GM12801 (cell line): Measurements from ENCODE around the gene PXN.

Experiments used
- CTCF ChIP-seq: IDR thresholded peaks from one replicate; pipeline ENCODE4 v1.5.1; 2011; ENCODE audit warnings: control low read depth; ENCODE audit not compliant: insufficient read length; ENCODE audit errors: extremely low read depth

PXN gene

DNA sequence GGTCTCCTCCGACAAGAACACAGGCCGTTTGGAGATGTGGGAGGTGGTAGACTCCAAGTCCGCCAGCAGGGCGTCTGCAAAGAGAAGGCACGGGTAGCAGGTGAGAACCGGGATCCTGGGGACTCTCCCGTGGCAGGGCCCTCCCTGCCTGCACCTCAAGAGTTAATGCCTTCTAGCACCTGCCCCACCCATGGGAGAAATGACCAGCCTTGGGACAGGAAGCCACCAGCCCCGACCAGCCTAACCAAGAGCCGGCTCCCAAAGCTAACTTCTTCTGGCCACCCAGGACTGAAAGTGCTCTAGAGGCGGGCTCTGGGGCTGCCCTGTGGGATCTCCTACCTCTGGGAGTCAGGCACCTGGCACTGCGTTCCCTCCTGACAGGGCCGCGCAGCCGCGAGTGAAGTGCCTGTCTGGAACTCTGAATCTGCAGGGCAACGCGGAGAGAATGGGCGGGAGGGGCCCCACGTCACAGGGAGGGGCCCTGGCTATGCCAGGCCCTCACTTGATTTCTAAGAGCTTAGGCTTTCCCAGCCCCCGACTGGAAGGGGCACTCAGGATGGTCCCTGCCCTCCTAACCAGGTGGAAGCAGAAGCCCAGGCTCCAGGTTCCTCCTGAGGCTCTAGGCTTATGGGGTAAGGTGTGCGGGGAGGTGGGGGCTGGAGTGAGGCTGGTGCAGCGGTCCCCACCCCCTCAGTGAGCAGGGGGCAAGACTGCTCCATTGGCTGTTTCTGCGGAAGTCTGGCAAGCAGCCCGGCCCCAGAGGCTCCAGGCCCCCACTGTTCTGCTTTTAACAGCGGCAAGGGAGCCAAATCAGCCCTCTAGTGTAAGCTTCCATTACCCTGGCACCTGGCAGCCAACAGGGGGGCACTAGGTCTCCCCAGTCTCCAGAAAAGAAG lies 41.0 kb downstream of the PXN start:
- no peak for TF ChIP-seq CTCF

GRCh38 chr12:120223458-120224303 lies 41.8 kb downstream of the PXN start:
- TF ChIP-seq CTCF = no peak

DNA sequence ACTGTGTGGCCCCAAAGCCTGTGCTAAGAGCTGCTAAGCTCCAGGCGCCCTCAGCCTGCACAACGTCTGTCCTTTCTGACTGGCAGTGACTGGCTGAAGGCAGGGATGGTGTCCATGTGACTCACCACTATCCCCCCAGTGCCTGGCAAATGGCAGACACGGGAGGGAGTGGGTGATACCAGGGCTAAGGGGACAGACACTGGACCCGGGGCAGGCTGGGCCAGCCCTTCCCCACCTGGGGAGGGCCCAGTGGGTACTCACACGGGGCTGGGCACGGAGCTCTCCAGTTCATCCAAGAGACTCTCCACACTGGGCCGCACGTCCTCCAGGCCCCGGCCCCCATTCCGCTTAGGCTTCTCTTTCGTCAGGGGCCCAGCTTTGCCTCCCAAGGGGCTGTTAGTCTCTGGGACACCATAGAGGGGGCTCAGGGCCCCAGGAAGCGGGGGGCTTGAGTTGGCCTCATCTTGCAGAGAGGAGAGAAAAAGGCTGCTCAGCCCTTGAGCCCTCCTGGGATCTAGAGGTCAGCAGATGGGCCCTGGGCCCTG lies 43.2 kb downstream of the PXN start:
- no peak for TF ChIP-seq CTCF

GRCh38 chr12:120221576-120221900 lies 44.0 kb downstream of the PXN start:
- TF ChIP-seq CTCF = no peak

- TF ChIP-seq CTCF = no peak
These were observed 44.5 kb downstream of the PXN start for GRCh38 chr12:120220838-120221575.

- no peak for TF ChIP-seq CTCF
These were observed 46.6 kb downstream of the PXN start for GRCh38 chr12:120218680-120219606.
